GM23338 (cell line): ENCODE data around the gene TMEM63C. TPM values are rescaled to one million over a fixed set of nuclear protein-coding genes. Genes with fewer than 3 reads are reported as not detected.

ENCODE experiments used
- ATAC-seq: fragments of 200-7000 bp; cut with Tn5 transposase; 3 replicates; pipeline ENCODE4 v1.9.1; 2020
- DNase-seq: peaks from one replicate; pipeline ENCODE4 v3.0.0-alpha.2; 2015; ENCODE audit warnings: low spot score
- H2AFZ ChIP-seq: fragments of 200-600 bp; sonication (generic); 2 replicates; pipeline ENCODE4 v1.8.0; 2016; ENCODE audit warnings: antibody characterized with exemption, mild to moderate bottlenecking, moderate library complexity
- H3F3A ChIP-seq: fragments of 200-600 bp; sonication (generic); replicated peaks from 2 replicates; pipeline ENCODE4 v1.8.0; 2017; ENCODE audit warnings: antibody characterized with exemption, mixed run types, low read depth
- H3K27ac ChIP-seq: fragments of 200-600 bp; sonication (generic); 2 replicates; pipeline ENCODE4 v1.6.1; 2016; ENCODE audit warnings: low read depth
- H3K27me3 ChIP-seq: fragments of 200-600 bp; sonication (generic); 2 replicates; pipeline ENCODE4 v1.8.0; 2016; ENCODE audit warnings: mild to moderate bottlenecking, mixed run types, moderate library complexity; ENCODE audit not compliant: insufficient read depth
- H3K36me3 ChIP-seq: fragments of 200-600 bp; sonication (generic); 2 replicates; pipeline ENCODE4 v1.8.0; 2016; ENCODE audit warnings: mild to moderate bottlenecking; ENCODE audit not compliant: insufficient read depth
- H3K4me1 ChIP-seq: fragments of 200-600 bp; sonication (generic); 2 replicates; pipeline ENCODE4 v1.8.0; 2016; ENCODE audit warnings: mild to moderate bottlenecking, moderate library complexity; ENCODE audit not compliant: insufficient read depth
- H3K4me2 ChIP-seq: fragments of 200-600 bp; sonication (generic); 2 replicates; pipeline ENCODE4 v1.7.1; 2017; ENCODE audit warnings: mixed run types
- H3K4me3 ChIP-seq: fragments of 200-600 bp; sonication (generic); 2 replicates; pipeline ENCODE4 v1.6.1; 2016; ENCODE audit warnings: mixed run types
- H3K79me2 ChIP-seq: fragments of 200-600 bp; sonication (generic); replicated peaks from 2 replicates; pipeline ENCODE4 v1.8.0; 2017; ENCODE audit warnings: mild to moderate bottlenecking; ENCODE audit not compliant: insufficient read depth
- H3K9me2 ChIP-seq: fragments of 200-600 bp; sonication (generic); 2 replicates; pipeline ENCODE4 v1.8.0; 2017; ENCODE audit not compliant: insufficient read depth
- H4K20me1 ChIP-seq: fragments of 200-600 bp; sonication (generic); replicated peaks from 2 replicates; pipeline ENCODE4 v1.8.0; 2017; ENCODE audit warnings: mild to moderate bottlenecking; ENCODE audit not compliant: insufficient read depth
- H3K27ac Mint-ChIP-seq: 2 replicates; pipeline ENCODE4 v1.8.0; 2020; ENCODE audit warnings: inconsistent platforms, mild to moderate bottlenecking, moderate library complexity, mixed read lengths
- H3K27me3 Mint-ChIP-seq: 3 replicates; pipeline ENCODE4 v1.8.0; 2022; ENCODE audit warnings: low read depth, mild to moderate bottlenecking, moderate library complexity, mixed read lengths, inconsistent platforms; ENCODE audit not compliant: insufficient read depth, poor library complexity
- H3K36me3 Mint-ChIP-seq: 3 replicates; pipeline ENCODE4 v1.8.0; 2021; ENCODE audit warnings: low read depth, mild to moderate bottlenecking, inconsistent platforms, moderate library complexity, mixed read lengths
- H3K4me1 Mint-ChIP-seq: 3 replicates; pipeline ENCODE4 v1.8.0; 2020; ENCODE audit warnings: mild to moderate bottlenecking, inconsistent platforms, mixed read lengths
- H3K4me3 Mint-ChIP-seq: 3 replicates; pipeline ENCODE4 v1.8.0; 2021; ENCODE audit warnings: moderate library complexity, mild to moderate bottlenecking, inconsistent platforms, mixed read lengths
- H3K9me3 Mint-ChIP-seq: 3 replicates; pipeline ENCODE4 v1.8.0; 2020; ENCODE audit warnings: moderate library complexity, mild to moderate bottlenecking, inconsistent platforms, mixed read lengths
- EZH2 ChIP-seq: fragments of 200-600 bp; sonication (generic); IDR thresholded peaks from one replicate; pipeline ENCODE4 v1.8.0; 2017; ENCODE audit warnings: antibody characterized with exemption, mild to moderate bottlenecking, low read depth; ENCODE audit not compliant: unreplicated experiment
- NANOG ChIP-seq: IDR thresholded peaks from 2 replicates; pipeline ENCODE4 v1.6.1; 2016; ENCODE audit warnings: antibody characterized with exemption, borderline replicate concordance
- POLR2AphosphoS5 ChIP-seq: IDR thresholded peaks from 2 replicates; pipeline ENCODE4 v1.6.1; 2016; ENCODE audit warnings: antibody characterized with exemption, low read depth
- STAT1 ChIP-seq: IDR thresholded peaks from one replicate; pipeline ENCODE4 v1.6.1; 2016; ENCODE audit warnings: antibody characterized with exemption; ENCODE audit not compliant: unreplicated experiment
- ZNF114 ChIP-seq: fragments of 250-450 bp; sonication (Bioruptor Pico); IDR thresholded peaks from 2 replicates; pipeline ENCODE4 v1.5.0; 2020; ENCODE audit warnings: mild to moderate bottlenecking, moderate library complexity
- ZNF331 ChIP-seq: fragments of 250-450 bp; sonication (Bioruptor Pico); IDR thresholded peaks from 2 replicates; pipeline ENCODE4 v1.5.0; 2020; ENCODE audit warnings: low read depth, mild to moderate bottlenecking, moderate library complexity
- ZNF462 ChIP-seq: fragments of 250-450 bp; sonication (Bioruptor Pico); IDR thresholded peaks from 2 replicates; pipeline ENCODE4 v1.5.0; 2020; ENCODE audit warnings: mild to moderate bottlenecking, moderate library complexity
- polyA plus RNA-seq: library from polyadenylated mRNA; unstranded; fragments of >200 nt; fragmentation: Nextera tagmentation; extraction: Ambion mirVana; gene quantifications from 2 replicates; pipeline ENCODE4 v1.2.1, GENCODE V29; 2016
- total RNA-seq: library from RNA; depleted of rRNA; stranded (reverse); fragments of >200 nt; shearing (Covaris generic); gene quantifications from 2 replicates; pipeline ENCODE4 v1.2.3, GENCODE V29; 2014
- TF ChIP-seq, protein P1 (sequence below): IDR thresholded peaks from one replicate; pipeline ENCODE4 v1.6.1; 2018; ENCODE audit warnings: antibody characterized with exemption; ENCODE audit not compliant: unreplicated experiment
- TF ChIP-seq, protein P2 (sequence below), 2 experiments: fragments of 200-600 bp in 1 of 2; sonication (generic) in 1 of 2; conservative IDR thresholded peaks; 2 replicates each; pipeline versions ENCODE4 v1.5.1 to v1.6.1; 2016 to 2017; ENCODE audit warnings: antibody characterized with exemption in 2 of 2, low read depth in 2 of 2, mild to moderate bottlenecking in 2 of 2, moderate library complexity in 1 of 2

The TMEM63C gene
- total and polyA plus RNA-seq, 2 experiments from 2014 or later: 2.1 to 6.3 TPM

DNA sequence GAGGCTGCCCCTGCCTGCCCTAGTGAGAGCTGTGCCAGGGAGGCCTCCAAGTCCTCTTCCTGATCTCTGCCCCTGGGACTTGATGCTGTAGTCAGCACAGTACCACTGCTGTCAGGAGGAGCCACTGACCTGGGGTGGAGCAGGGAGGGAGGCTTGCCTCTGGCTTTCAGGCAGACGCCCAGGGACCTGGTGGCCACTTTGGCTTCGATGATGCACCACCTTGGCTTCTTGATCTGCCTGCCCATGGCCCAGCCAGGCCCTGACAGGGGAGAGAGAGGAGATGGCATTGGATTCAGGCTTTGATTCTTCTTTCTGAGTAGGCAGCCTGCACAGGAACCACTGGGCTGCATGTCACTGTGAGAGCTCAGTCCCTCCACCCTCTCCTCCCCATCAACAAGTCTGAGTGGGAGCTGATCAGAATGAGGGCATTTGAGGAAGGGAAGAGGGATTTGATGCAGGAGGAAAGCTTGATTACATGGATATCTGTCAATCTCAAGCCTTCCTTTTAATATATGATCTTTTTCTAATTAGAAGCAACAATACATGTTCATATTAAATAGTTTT lies 24.7 kb downstream of the TMEM63C start (continued):
- TF ChIP-seq, protein P1, sequence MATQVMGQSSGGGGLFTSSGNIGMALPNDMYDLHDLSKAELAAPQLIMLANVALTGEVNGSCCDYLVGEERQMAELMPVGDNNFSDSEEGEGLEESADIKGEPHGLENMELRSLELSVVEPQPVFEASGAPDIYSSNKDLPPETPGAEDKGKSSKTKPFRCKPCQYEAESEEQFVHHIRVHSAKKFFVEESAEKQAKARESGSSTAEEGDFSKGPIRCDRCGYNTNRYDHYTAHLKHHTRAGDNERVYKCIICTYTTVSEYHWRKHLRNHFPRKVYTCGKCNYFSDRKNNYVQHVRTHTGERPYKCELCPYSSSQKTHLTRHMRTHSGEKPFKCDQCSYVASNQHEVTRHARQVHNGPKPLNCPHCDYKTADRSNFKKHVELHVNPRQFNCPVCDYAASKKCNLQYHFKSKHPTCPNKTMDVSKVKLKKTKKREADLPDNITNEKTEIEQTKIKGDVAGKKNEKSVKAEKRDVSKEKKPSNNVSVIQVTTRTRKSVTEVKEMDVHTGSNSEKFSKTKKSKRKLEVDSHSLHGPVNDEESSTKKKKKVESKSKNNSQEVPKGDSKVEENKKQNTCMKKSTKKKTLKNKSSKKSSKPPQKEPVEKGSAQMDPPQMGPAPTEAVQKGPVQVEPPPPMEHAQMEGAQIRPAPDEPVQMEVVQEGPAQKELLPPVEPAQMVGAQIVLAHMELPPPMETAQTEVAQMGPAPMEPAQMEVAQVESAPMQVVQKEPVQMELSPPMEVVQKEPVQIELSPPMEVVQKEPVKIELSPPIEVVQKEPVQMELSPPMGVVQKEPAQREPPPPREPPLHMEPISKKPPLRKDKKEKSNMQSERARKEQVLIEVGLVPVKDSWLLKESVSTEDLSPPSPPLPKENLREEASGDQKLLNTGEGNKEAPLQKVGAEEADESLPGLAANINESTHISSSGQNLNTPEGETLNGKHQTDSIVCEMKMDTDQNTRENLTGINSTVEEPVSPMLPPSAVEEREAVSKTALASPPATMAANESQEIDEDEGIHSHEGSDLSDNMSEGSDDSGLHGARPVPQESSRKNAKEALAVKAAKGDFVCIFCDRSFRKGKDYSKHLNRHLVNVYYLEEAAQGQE: no peak

DNA sequence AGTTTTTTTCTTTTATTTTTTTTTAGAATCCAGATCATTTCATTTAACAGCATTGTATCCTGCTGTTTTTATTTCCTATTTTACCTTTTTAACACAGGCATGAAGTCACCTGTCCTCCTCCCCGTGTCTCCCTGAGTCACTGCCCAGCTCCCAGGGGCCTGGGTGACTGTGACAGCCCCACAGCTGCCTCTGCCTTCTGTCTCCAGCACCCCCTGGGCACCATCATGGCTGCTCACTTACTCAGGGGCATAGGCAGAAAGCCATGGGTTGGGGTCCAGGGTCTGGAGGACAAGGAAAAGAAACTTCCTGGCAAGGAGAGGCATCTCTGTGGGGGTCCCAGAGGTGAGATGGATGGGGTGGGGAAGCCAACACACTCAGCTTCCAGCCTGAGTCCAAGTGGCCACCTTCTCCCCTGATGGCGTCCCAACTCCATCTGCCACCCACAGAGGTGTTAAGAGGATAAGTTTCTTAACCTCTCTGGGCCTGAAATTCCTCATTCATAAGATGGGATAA lies 25.3 kb downstream of the TMEM63C start:
- no peaks in the 10 kb centered on the region for H3K27me3 ChIP-seq
- H3K4me1 Mint-ChIP-seq: peaks cover 37% of the 10 kb centered on the region
- H3K9me3 Mint-ChIP-seq: no peaks in the 10 kb centered on the region
- H3K9me2 ChIP-seq: no peaks in the 10 kb centered on the region
- no peak overlapping the region for H3K27ac Mint-ChIP-seq
- H3K36me3 Mint-ChIP-seq: no peaks in the 10 kb centered on the region
- H3F3A ChIP-seq: 0 out of 2 replicates have a peak, but pooled peaks cover 4% of the 10 kb centered on the region
- H2AFZ ChIP-seq: no peak overlapping the region
- no peaks in the 10 kb centered on the region for H3K79me2 ChIP-seq
- no peaks in the 10 kb centered on the region; the same call in 1 of the 2 replicates for H4K20me1 ChIP-seq
- H3K4me3 Mint-ChIP-seq: no peak overlapping the region
- no peak overlapping the region for H3K4me2 ChIP-seq
- peaks cover 13% of the 10 kb centered on the region; the same call in 1 of the 2 replicates for H3K4me1 ChIP-seq
- H3K36me3 ChIP-seq: no peaks in the 10 kb centered on the region
- H3K27me3 Mint-ChIP-seq: peaks cover 16% of the 10 kb centered on the region
- ATAC-seq (peak; percentile 29), DNase-seq (peak; percentile 39)
- no peak overlapping the region for H3K27ac ChIP-seq
- no peak overlapping the region for H3K4me3 ChIP-seq
- TF ChIP-seq ZNF462 (CRISPR knock-in tag) (no peak), STAT1 (no peak), POLR2AphosphoS5 (no peak), EZH2 (no peak), ZNF331 (CRISPR knock-in tag) (no peak), ZNF114 (no peak), NANOG (no peak)
- TF ChIP-seq, protein P1: peak; percentile 21
- TF ChIP-seq, protein P2, sequence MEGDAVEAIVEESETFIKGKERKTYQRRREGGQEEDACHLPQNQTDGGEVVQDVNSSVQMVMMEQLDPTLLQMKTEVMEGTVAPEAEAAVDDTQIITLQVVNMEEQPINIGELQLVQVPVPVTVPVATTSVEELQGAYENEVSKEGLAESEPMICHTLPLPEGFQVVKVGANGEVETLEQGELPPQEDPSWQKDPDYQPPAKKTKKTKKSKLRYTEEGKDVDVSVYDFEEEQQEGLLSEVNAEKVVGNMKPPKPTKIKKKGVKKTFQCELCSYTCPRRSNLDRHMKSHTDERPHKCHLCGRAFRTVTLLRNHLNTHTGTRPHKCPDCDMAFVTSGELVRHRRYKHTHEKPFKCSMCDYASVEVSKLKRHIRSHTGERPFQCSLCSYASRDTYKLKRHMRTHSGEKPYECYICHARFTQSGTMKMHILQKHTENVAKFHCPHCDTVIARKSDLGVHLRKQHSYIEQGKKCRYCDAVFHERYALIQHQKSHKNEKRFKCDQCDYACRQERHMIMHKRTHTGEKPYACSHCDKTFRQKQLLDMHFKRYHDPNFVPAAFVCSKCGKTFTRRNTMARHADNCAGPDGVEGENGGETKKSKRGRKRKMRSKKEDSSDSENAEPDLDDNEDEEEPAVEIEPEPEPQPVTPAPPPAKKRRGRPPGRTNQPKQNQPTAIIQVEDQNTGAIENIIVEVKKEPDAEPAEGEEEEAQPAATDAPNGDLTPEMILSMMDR (conservative IDR thresholded peaks at IDR 0.05; ENCODE audit: low read depth in 2 of 2): peak; percentile 35 to 62
